ENCODE measurements around the gene BCAS3.
"Not testable (repeated sequence)": the region's sequence is repeated elsewhere in the genome, so short reads cannot be mapped to it uniquely, and the experiment has no call there.

BCAS3 gene

GRCh38 chr17:61233991-61234750, 556.5 kb downstream of the BCAS3 start:
- peaks cover 7% of the 10 kb centered on the region for H3K36me3 Mint-ChIP-seq
- peaks cover 9% of the 10 kb centered on the region for H3K4me1 Mint-ChIP-seq
- H3K27ac Mint-ChIP-seq: no peak overlapping the region
- no peaks in the 10 kb centered on the region for H3K27me3 Mint-ChIP-seq
- H3K4me3 Mint-ChIP-seq: no peak overlapping the region
- H3K9me3 Mint-ChIP-seq: peaks cover 3% of the 10 kb centered on the region
- ATAC-seq: no peak

GRCh38 chr17:61235001-61235826, 557.6 kb downstream of the BCAS3 start:
- Mint-ChIP-seq H3K9me3 (peaks cover 3% of the 10 kb centered on the region), H3K27me3 (no peaks in the 10 kb centered on the region), H3K4me3 (no peak overlapping the region), H3K27ac (no peak overlapping the region), H3K36me3 (peaks cover 7% of the 10 kb centered on the region), H3K4me1 (peaks cover 9% of the 10 kb centered on the region)
- no peak for ATAC-seq

GRCh38 chr17:61235827-61236197, 558.2 kb downstream of the BCAS3 start:
- no peak overlapping the region for H3K4me3 Mint-ChIP-seq
- H3K27ac Mint-ChIP-seq: no peak overlapping the region
- no peak for ATAC-seq
- H3K4me1 Mint-ChIP-seq: peaks cover 6% of the 10 kb centered on the region
- peaks cover 3% of the 10 kb centered on the region for H3K9me3 Mint-ChIP-seq
- H3K27me3 Mint-ChIP-seq: no peaks in the 10 kb centered on the region
- peaks cover 7% of the 10 kb centered on the region for H3K36me3 Mint-ChIP-seq

- Mint-ChIP-seq H3K27ac (no peak overlapping the region), H3K36me3 (peaks cover 7% of the 10 kb centered on the region), H3K4me1 (no peaks in the 10 kb centered on the region), H3K4me3 (no peak overlapping the region), H3K27me3 (no peaks in the 10 kb centered on the region), H3K9me3 (peaks cover 3% of the 10 kb centered on the region)
- no peak for ATAC-seq
Measured at GRCh38 chr17:61237275-61237674, 559.6 kb downstream of the BCAS3 start.

- H3K27ac Mint-ChIP-seq: no peak overlapping the region
- no peak overlapping the region for H3K4me3 Mint-ChIP-seq
- no peaks in the 10 kb centered on the region for H3K4me1 Mint-ChIP-seq
- H3K27me3 Mint-ChIP-seq: no peaks in the 10 kb centered on the region
- peaks cover 3% of the 10 kb centered on the region for H3K9me3 Mint-ChIP-seq
- no peak for ATAC-seq
- H3K36me3 Mint-ChIP-seq: peaks cover 7% of the 10 kb centered on the region
Measured at GRCh38 chr17:61238455-61238933, 560.8 kb downstream of the BCAS3 start.

GRCh38 chr17:61239327-61239726, 561.7 kb downstream of the BCAS3 start:
- H3K9me3 Mint-ChIP-seq: peaks cover 3% of the 10 kb centered on the region
- no peak overlapping the region for H3K27ac Mint-ChIP-seq
- H3K4me1 Mint-ChIP-seq: no peaks in the 10 kb centered on the region
- no peak for ATAC-seq
- peaks cover 7% of the 10 kb centered on the region for H3K36me3 Mint-ChIP-seq
- no peaks in the 10 kb centered on the region for H3K27me3 Mint-ChIP-seq
- H3K4me3 Mint-ChIP-seq: no peak overlapping the region

GRCh38 chr17:61239953-61240352, 562.3 kb downstream of the BCAS3 start:
- H3K27ac Mint-ChIP-seq: no peak overlapping the region
- no peaks in the 10 kb centered on the region for H3K27me3 Mint-ChIP-seq
- no peaks in the 10 kb centered on the region for H3K4me1 Mint-ChIP-seq
- no peak for ATAC-seq
- H3K36me3 Mint-ChIP-seq: peaks cover 7% of the 10 kb centered on the region
- peaks cover 3% of the 10 kb centered on the region for H3K9me3 Mint-ChIP-seq
- H3K4me3 Mint-ChIP-seq: no peak overlapping the region

- Mint-ChIP-seq H3K27ac (no peak overlapping the region), H3K4me1 (no peaks in the 10 kb centered on the region), H3K27me3 (no peaks in the 10 kb centered on the region), H3K4me3 (no peak overlapping the region), H3K9me3 (peaks cover 3% of the 10 kb centered on the region), H3K36me3 (peaks cover 7% of the 10 kb centered on the region)
- no peak for ATAC-seq
Measured at GRCh38 chr17:61240851-61241468, 563.3 kb downstream of the BCAS3 start.

- not testable (repeated sequence) for H3K9me3 Mint-ChIP-seq, ATAC-seq, H3K4me3 Mint-ChIP-seq, H3K4me1 Mint-ChIP-seq, H3K36me3 Mint-ChIP-seq, H3K27me3 Mint-ChIP-seq, H3K27ac Mint-ChIP-seq
Measured at GRCh38 chr17:61244988-61245387, 567.3 kb downstream of the BCAS3 start.

GRCh38 chr17:61245706-61246135, 568.1 kb downstream of the BCAS3 start:
- no peak overlapping the region for H3K4me3 Mint-ChIP-seq
- H3K36me3 Mint-ChIP-seq: no peaks in the 10 kb centered on the region
- H3K9me3 Mint-ChIP-seq: no peaks in the 10 kb centered on the region
- no peak for ATAC-seq
- peaks cover 2% of the 10 kb centered on the region for H3K4me1 Mint-ChIP-seq
- no peaks in the 10 kb centered on the region for H3K27me3 Mint-ChIP-seq
- H3K27ac Mint-ChIP-seq: no peak overlapping the region

- no peak overlapping the region for H3K4me3 Mint-ChIP-seq
- ATAC-seq: no peak
- no peaks in the 10 kb centered on the region for H3K9me3 Mint-ChIP-seq
- H3K36me3 Mint-ChIP-seq: no peaks in the 10 kb centered on the region
- H3K4me1 Mint-ChIP-seq: peaks cover 7% of the 10 kb centered on the region
- H3K27ac Mint-ChIP-seq: no peak overlapping the region
- H3K27me3 Mint-ChIP-seq: no peaks in the 10 kb centered on the region
Measured at GRCh38 chr17:61247439-61247838, 569.8 kb downstream of the BCAS3 start.

- no peak for ATAC-seq
- Mint-ChIP-seq H3K9me3 (no peaks in the 10 kb centered on the region), H3K4me1 (peaks cover 7% of the 10 kb centered on the region), H3K27me3 (no peaks in the 10 kb centered on the region), H3K27ac (no peak overlapping the region), H3K36me3 (no peaks in the 10 kb centered on the region), H3K4me3 (no peak overlapping the region)
Measured at GRCh38 chr17:61248399-61248798, 570.7 kb downstream of the BCAS3 start.

- no peak overlapping the region for H3K27ac Mint-ChIP-seq
- no peak overlapping the region for H3K4me3 Mint-ChIP-seq
- H3K36me3 Mint-ChIP-seq: no peaks in the 10 kb centered on the region
- no peaks in the 10 kb centered on the region for H3K27me3 Mint-ChIP-seq
- peaks cover 7% of the 10 kb centered on the region for H3K4me1 Mint-ChIP-seq
- no peak for ATAC-seq
- H3K9me3 Mint-ChIP-seq: no peaks in the 10 kb centered on the region
Measured at GRCh38 chr17:61249649-61250299, 572.1 kb downstream of the BCAS3 start.

GRCh38 chr17:61250335-61250890, 572.8 kb downstream of the BCAS3 start:
- Mint-ChIP-seq H3K9me3 (no peaks in the 10 kb centered on the region), H3K27ac (no peak overlapping the region), H3K27me3 (no peaks in the 10 kb centered on the region), H3K4me1 (peaks cover 7% of the 10 kb centered on the region), H3K4me3 (no peak overlapping the region), H3K36me3 (peaks cover 6% of the 10 kb centered on the region)
- no peak for ATAC-seq

All from stimulated activated memory B cell treated with anti-CD40 and anti-IgM and Interleukin-4, amounts not matched to agents 10 μg/mL and 1 μg/mL and 100 μg/mL, for 72 hours (primary cell).